RCC 7860 (cell line): ENCODE data around the gene DAO.
"Not testable (repeated sequence)": the region's sequence is repeated elsewhere in the genome, so short reads cannot be mapped to it uniquely, and the experiment has no call there.

Experiments used
- DNase-seq: peaks from one replicate; pipeline ENCODE4 v3.0.0-alpha.2; 2015; ENCODE audit warnings: low spot score
- FAIRE-seq: peaks from 2 replicates; lab custom pipeline; 2012; peaks lifted over from hg19 to GRCh38; lab: Jason Lieb, UNC

Gene DAO

GRCh38 chr12:108866083-108866482, 13.8 kb upstream of the DAO start:
- FAIRE-seq, DNase-seq: not testable (repeated sequence)

- FAIRE-seq (no peak), DNase-seq (no peak)
Measured at GRCh38 chr12:108868781-108869180, 11.1 kb upstream of the DAO start.

DNA sequence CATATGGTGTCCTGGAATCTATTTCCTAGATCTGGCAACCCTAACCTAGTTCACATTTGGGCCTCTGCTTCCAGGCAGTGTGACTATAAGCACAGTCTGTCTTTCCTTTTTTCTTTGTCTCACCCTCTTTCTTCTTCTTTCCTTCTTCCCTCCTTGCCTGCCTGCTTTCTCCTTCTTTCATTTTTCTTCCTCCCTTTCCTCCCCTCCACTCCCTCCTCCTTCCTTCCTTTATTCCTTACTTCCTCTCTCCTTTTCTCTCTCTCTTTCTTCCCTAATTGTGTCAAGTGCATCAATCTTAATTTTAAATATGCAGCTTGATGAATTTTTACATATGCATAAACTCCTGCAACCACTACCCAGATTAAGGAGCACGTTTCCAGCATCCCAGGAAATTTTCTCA, 4.6 kb upstream of the DAO start:
- FAIRE-seq (no peak), DNase-seq (no peak)

- FAIRE-seq (no peak), DNase-seq (no peak)
Measured at GRCh38 chr12:108875682-108876361, 4.1 kb upstream of the DAO start.

- FAIRE-seq: no peak
Measured at GRCh38 chr12:108876550-108876949, 3.3 kb upstream of the DAO start.

GRCh38 chr12:108881953-108882352, 2.1 kb downstream of the DAO start:
- FAIRE-seq: no peak

More at GRCh38 chr12:108876550-108876949, 3.3 kb upstream of the DAO start:
- no peak for DNase-seq

DNA sequence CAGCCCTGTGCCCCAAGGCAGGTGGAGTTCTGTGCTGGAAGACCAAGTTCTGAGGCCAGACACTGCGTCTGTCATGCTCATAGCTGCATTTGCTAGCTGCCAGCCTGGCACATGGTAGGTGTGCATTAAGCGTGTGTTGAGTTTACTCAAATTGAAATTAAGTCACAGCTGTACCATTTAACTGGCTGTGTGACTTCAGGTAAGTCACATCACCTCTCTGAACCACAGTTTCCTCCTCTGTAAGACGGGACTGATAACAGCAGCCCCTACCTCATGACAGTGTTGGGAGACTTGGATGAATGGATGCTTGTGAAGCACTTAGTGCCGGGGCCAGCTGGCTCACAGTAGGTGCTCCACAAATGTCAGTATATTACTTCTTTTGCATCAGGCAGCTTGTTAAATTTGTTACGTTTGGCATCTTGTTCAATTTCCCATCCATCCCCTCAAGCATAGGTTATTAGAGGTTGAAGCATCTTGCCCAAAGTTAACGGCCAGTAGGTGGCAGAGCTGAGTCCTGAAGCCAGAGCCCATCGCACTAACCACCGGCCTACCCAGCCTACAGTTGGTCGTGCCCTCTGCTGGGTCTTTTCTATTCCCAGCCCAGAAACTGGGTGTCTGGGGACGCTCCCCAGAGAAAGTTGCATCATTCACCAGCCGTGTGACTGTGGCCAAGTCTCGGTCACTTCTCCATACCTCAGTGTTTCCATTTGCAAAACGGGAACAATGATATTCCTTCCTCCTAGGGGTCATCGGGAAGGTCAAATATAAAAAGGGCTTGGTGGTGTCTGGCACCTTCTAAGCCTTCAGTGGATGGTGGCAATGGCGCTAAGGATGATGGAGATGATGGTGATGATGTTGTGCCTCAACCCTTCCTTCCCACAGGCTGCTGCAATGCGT, 4.5 kb downstream of the DAO start:
- DNase-seq: no peak
- FAIRE-seq: no peak

More at GRCh38 chr12:108881953-108882352, 2.1 kb downstream of the DAO start:
- DNase-seq: no peak

DNA sequence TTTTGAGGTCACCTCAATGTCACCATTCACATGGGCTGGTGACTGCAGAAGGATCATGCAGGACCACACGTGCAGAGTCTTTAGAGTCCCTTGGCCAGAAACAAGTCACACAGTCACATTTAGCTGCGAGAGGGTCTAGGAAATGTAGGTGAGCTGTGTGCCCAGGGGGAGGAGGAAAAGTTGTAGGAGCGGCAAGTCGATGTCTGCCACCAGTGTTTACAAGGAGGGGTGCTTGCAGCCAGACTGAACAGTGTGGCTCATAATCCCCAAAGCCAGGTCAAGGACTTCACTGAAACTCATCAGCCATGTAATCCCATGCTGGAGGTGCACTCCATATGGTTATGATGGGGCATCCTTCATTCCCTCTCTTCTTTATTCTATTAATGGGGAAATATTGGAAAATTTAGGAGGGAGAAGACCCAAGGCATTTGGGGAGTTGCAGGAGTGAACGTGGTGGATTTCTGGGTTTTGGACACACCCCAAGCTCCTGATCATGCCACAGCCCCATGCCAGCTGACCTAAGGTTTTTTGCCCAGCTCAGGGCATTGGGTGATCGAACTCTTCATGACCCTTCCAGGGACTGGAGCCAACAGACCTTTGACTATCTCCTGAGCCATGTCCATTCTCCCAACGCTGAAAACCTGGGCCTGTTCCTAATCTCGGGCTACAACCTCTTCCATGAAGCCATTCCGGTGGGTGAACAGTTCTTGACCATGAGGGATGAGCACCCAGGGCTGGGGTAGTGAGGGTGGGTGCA, 7.2 kb downstream of the DAO start:
- FAIRE-seq: no peak
- no peak for DNase-seq

DNA sequence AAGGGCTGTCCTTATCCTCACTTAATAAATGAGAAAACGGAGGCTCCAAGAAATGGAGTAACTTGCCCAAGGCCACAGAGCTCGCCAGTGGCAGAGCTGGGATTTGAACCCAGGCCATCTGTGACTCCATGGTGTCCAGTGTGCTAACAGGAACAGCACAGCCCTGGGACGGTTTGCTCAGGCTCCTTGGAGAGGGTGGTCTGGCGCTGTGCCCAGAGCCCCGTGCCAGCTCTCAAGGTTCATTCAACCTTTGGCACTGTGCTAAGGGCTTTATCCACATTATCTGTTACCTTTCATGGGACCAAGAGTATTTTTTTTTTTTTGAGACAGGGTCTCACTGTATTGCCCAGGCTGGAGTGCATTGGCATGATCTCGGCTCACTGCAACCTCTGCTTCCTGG, 8.1 kb downstream of the DAO start:
- no peak for FAIRE-seq
- DNase-seq: no peak

GRCh38 chr12:108890208-108890607, 10.3 kb downstream of the DAO start:
- no peak for FAIRE-seq
- DNase-seq: no peak

- DNase-seq: no peak
- no peak for FAIRE-seq
Measured at GRCh38 chr12:108895220-108895802, 15.4 kb downstream of the DAO start.

DNA sequence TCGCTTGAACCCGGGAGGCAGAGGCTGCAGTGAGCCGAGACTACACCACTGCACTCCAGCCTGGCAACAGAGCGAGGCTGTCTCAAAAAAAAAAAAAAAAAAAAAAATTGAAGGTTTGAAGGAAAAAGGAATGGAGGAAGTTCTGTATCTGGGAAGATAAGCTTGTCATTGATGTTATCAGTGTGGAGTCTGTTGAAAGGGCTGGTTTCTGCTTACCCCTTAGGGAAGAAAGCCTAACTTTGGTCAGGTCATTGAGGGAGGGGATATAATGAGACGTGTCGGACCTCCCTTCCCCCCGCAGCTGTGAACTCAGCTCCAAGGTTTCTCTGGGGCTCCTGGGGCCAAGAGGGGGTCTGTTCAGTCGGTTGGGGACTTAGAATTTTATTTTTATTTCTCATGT, 16.4 kb downstream of the DAO start:
- no peak for DNase-seq
- FAIRE-seq: no peak

DNA sequence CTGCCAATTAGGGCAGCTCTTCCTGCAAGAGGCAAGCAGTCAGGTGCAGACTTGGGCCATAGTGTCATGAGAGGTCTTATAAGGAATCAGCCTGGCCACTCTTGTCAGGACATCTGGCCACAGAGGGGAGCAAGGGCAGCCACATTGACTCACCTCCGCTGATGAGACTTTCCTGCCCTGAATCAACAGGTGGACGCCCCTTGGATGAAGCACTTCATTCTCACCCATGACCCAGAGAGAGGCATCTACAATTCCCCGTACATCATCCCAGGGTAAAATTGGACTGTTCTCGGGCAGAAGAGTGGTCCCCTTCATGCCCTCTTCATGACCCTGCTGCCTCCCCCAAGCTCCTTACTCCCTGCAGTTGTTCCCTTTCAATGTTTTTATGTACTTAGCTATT, 16.9 kb downstream of the DAO start:
- FAIRE-seq (no peak), DNase-seq (no peak)

GRCh38 chr12:108899145-108899544, 19.3 kb downstream of the DAO start:
- DNase-seq (no peak), FAIRE-seq (no peak)

GRCh38 chr12:108905725-108906124, 25.8 kb downstream of the DAO start:
- no peak for DNase-seq
- FAIRE-seq: no peak

- DNase-seq (no peak), FAIRE-seq (no peak)
Measured at GRCh38 chr12:108906971-108907370, 27.1 kb downstream of the DAO start.

DNA sequence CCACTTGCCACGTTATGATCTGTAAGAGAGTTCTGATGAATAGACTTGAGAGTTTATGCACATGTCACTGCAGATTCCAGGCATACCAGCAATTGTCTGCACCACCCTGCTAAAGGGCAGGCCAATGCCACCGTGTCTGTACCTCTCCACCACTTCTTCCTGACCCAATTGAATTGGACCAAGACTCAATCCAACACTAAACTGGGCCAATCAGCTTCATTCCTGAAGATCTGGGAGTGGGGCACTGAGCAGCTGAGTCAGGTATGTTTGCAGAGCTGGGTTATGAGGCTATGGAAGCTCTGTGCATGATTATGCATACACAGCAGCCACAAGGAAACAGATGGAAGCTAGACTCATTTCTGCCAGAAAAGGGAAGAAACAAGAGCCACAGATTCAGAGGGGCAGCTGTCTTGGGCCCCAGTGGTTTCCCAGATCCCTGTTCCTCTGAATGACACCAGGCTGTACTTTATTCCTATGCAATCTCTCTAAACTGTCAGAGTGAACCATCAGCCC, 28.0 kb downstream of the DAO start:
- DNase-seq: no peak

GRCh38 chr12:108910336-108910735, 30.4 kb downstream of the DAO start:
- no peak for FAIRE-seq
- no peak for DNase-seq

More for the DNA sequence above, 28.0 kb downstream of the DAO start:
- no peak for FAIRE-seq

DNA sequence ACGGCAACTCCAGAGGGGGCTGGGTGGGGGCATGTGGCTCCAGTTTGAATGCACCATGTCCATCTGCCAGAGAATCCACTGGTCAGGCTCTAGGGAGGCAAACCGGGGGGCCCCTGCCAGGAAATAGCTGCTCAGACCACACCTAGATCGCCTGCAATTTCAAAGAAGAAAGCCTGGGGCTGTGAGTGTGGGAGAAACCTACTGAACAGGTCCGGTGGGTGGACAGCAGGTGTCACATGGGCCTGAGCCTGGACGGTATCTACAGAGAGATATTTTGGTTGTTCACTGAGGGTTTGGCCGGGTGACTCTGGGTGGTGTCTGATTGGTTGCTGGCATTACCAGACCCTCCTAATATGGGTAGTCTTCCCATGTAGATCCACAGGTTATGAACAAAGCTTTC, 32.0 kb downstream of the DAO start:
- FAIRE-seq (no peak), DNase-seq (no peak)

DNA sequence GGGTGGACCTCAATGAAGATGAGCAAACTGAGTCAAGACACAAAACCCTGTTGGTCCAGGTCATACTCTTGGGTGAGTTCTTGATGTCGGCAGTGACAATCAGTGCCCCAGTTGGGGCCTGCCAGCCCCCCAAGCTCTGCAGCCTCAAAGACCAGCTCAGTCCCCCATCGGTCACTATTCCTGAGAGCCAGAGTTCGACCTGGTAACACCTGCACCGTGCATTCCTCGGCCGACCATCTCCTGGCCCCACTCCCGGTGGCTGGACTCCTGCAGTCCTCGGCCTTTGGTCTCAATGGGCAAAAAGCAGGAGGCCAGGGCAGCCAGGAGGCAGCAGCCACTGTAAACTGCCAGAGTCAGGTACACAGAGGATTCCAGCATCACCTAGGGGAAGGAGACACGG, 32.5 kb downstream of the DAO start:
- no peak for DNase-seq
- no peak for FAIRE-seq

- FAIRE-seq (no peak), DNase-seq (no peak)
Measured at GRCh38 chr12:108914121-108914531, 34.2 kb downstream of the DAO start.
